PC-9 (cell line): ENCODE data around the gene COP1. TPM values are rescaled to one million over a fixed set of nuclear protein-coding genes. Genes with fewer than 3 reads are reported as not detected.

ENCODE experiments used
- BruUV-seq: library from RNA; stranded (reverse); fragments of 400-500 nt; replicated peaks from 2 replicates; lab custom pipeline; 2021; lab: Mats Ljungman, UMichigan
- CTCF ChIA-PET: fragments of 300-600 bp; sonication (Branson Sonifier 250); formaldehyde crosslinking; loops from one replicate; lab custom pipeline; 2022; ENCODE audit warnings: antibody characterized with exemption; lab: Charles Lee
- POLR2A ChIA-PET: fragments of 300-600 bp; sonication (Branson Sonifier 250); formaldehyde crosslinking; loops from one replicate; lab custom pipeline; 2022; ENCODE audit warnings: antibody characterized with exemption; ENCODE audit not compliant: unreplicated experiment; lab: Charles Lee
- DNase-seq, 2 experiments: peaks; one replicate each; pipeline versions ENCODE4 v3.0.0 to v3.0.0-alpha.2; 2015 to 2022; ENCODE audit warnings: mixed read lengths in 1 of 2
- H2AFZ ChIP-seq: fragments of 200-600 bp; sonication (generic); 2 replicates; pipeline ENCODE4 v1.8.1; 2017; ENCODE audit warnings: antibody characterized with exemption
- H3F3A ChIP-seq: fragments of 200-600 bp; sonication (generic); 2 replicates; pipeline ENCODE4 v1.8.1; 2017; ENCODE audit warnings: antibody characterized with exemption, mild to moderate bottlenecking, low read depth; ENCODE audit not compliant: insufficient read depth
- H3K27ac ChIP-seq: fragments of 200-600 bp; sonication (generic); 2 replicates; pipeline ENCODE4 v1.6.1; 2016; ENCODE audit warnings: mixed run types
- H3K27me3 ChIP-seq: fragments of 200-600 bp; sonication (generic); 2 replicates; pipeline ENCODE4 v1.6.1; 2016; ENCODE audit warnings: low read depth, mixed run types; ENCODE audit not compliant: insufficient read depth
- H3K36me3 ChIP-seq: fragments of 200-600 bp; sonication (generic); 2 replicates; pipeline ENCODE4 v1.6.1; 2016; ENCODE audit warnings: low read depth, mixed run types
- H3K4me1 ChIP-seq: fragments of 200-600 bp; sonication (generic); replicated peaks from 2 replicates; pipeline ENCODE4 v1.6.1; 2016; ENCODE audit warnings: mixed run types; ENCODE audit not compliant: insufficient read depth
- H3K4me2 ChIP-seq: fragments of 200-600 bp; sonication (generic); 2 replicates; pipeline ENCODE4 v1.6.1; 2017; ENCODE audit warnings: mixed run types
- H3K4me3 ChIP-seq: fragments of 200-600 bp; sonication (generic); 2 replicates; pipeline ENCODE4 v1.6.1; 2016; ENCODE audit warnings: mixed run types
- H3K79me2 ChIP-seq: fragments of 200-600 bp; sonication (generic); 2 replicates; pipeline ENCODE4 v1.6.1; 2017; ENCODE audit warnings: low read depth, mixed run types
- H3K9me2 ChIP-seq: fragments of 200-600 bp; sonication (generic); 2 replicates; pipeline ENCODE4 v1.8.1; 2017; ENCODE audit warnings: mild to moderate bottlenecking; ENCODE audit not compliant: insufficient read depth
- H3K9me3 ChIP-seq: fragments of 200-600 bp; sonication (generic); 2 replicates; pipeline ENCODE4 v1.8.1; 2016; ENCODE audit warnings: low read depth; ENCODE audit not compliant: insufficient read depth
- H4K20me1 ChIP-seq: fragments of 200-600 bp; sonication (generic); 2 replicates; pipeline ENCODE4 v1.8.1; 2017; ENCODE audit not compliant: insufficient read depth
- EZH2 ChIP-seq: fragments of 200-600 bp; sonication (generic); IDR thresholded peaks from 2 replicates; pipeline ENCODE4 v1.8.0; 2017; ENCODE audit warnings: antibody characterized with exemption, low read depth
- intact Hi-C: fragments of 100-400 bp; cut with micrococcal nuclease; formaldehyde crosslinking; loops from one replicate; pipeline ENCODE4 v1.10.0; 2022; ENCODE audit not compliant: unreplicated experiment
- total RNA-seq: library from RNA; stranded (reverse); gene quantifications from 2 replicates; pipeline ENCODE4 v1.2.3, GENCODE V29; 2021
- TF ChIP-seq, protein P1 (sequence below): fragments of 200-600 bp; sonication (generic); conservative IDR thresholded peaks from 2 replicates; pipeline ENCODE4 v1.6.1; 2017; ENCODE audit warnings: mixed run types, antibody characterized with exemption, mild to moderate bottlenecking, moderate library complexity

COP1 gene
- total RNA-seq, 1 experiment from 2014 or later, result 38.0 TPM

DNA sequence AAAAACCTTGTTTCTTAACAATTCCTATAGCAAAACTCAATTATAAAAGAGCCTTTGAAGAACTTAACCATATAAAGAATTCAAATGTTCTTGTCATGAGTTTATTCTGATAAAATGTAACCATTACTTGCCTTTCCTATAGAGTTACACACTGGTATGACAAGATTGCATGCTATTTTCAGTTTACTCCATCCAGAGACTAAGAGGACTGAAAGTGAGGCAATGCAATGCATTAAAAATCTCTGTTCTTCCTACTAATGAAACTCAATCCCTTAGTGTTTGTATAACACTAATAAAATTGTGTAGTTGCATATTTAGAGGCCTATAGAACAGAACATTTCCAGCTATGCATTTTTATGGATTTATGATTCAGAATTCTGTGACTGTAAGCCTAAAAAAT lies 88.1 kb downstream of the COP1 start:
- Histone ChIP-seq H3K9me2 (no peaks in the 10 kb centered on the region), H3K4me1 (no peaks in the 10 kb centered on the region), H3F3A (no peaks in the 10 kb centered on the region), H3K9me3 (peaks cover 6% of the 10 kb centered on the region), H3K27ac (no peak overlapping the region), H3K4me2 (no peak overlapping the region), H3K27me3 (no peaks in the 10 kb centered on the region), H4K20me1 (no peaks in the 10 kb centered on the region; the same call in 1 of the 2 replicates), H3K79me2 (peaks cover 3% of the 10 kb centered on the region; the same call in 1 of the 2 replicates), H2AFZ (no peak overlapping the region), H3K4me3 (no peak overlapping the region), H3K36me3 (peaks cover 8% of the 10 kb centered on the region; the same call in 1 of the 2 replicates)
- intact Hi-C loops, result no loop called here
- ChIA-PET CTCF (no interaction called here), POLR2A (no interaction called here)
- no peak for TF ChIP-seq EZH2
- TF ChIP-seq, protein P1, sequence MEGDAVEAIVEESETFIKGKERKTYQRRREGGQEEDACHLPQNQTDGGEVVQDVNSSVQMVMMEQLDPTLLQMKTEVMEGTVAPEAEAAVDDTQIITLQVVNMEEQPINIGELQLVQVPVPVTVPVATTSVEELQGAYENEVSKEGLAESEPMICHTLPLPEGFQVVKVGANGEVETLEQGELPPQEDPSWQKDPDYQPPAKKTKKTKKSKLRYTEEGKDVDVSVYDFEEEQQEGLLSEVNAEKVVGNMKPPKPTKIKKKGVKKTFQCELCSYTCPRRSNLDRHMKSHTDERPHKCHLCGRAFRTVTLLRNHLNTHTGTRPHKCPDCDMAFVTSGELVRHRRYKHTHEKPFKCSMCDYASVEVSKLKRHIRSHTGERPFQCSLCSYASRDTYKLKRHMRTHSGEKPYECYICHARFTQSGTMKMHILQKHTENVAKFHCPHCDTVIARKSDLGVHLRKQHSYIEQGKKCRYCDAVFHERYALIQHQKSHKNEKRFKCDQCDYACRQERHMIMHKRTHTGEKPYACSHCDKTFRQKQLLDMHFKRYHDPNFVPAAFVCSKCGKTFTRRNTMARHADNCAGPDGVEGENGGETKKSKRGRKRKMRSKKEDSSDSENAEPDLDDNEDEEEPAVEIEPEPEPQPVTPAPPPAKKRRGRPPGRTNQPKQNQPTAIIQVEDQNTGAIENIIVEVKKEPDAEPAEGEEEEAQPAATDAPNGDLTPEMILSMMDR, result no peak
- DNase-seq, result no peak
- no TSS peak for BruUV-seq

DNA sequence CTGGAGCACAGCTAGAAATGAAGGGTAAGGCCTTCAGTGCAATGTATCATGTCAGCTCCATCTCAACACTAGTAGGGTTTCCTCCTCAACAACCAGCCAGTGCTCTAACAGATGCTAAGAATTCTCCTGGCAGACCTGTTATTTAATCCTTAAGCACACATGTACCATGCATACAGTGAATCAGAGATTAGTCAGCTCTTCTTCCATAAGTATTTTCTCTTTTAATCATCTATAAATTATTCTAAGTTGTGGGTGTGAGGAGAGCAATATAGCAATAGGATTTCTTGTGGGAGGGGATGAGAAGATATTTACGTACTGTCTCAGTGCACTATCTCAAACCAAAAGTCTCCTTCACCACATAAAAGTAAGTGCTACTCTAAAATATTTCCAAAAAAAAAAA lies 95.3 kb downstream of the COP1 start:
- no peak overlapping the region for H3K4me2 ChIP-seq
- H3K9me2 ChIP-seq, result no peaks in the 10 kb centered on the region
- no peaks in the 10 kb centered on the region for H3K36me3 ChIP-seq
- no peaks in the 10 kb centered on the region for H3K27me3 ChIP-seq
- no peak overlapping the region for H3K27ac ChIP-seq
- no peak overlapping the region for H2AFZ ChIP-seq
- POLR2A ChIA-PET, result no interaction called here
- H3F3A ChIP-seq, result no peaks in the 10 kb centered on the region
- no peak for TF ChIP-seq EZH2
- TF ChIP-seq, protein P1, result no peak
- H4K20me1 ChIP-seq, result peaks cover 11% of the 10 kb centered on the region; the same call in 1 of the 2 replicates
- no peak overlapping the region for H3K4me3 ChIP-seq
- intact Hi-C loops, result no loop called here
- no peaks in the 10 kb centered on the region for H3K9me3 ChIP-seq
- CTCF ChIA-PET, result interaction anchor here (0.6 kb wide), 1 partner anchor 131 kb away, joined by 4 read pairs; no protein-coding TSS in a partner anchor
- no TSS peak for BruUV-seq
- no peak for DNase-seq
- H3K79me2 ChIP-seq, result no peaks in the 10 kb centered on the region
- H3K4me1 ChIP-seq, result no peaks in the 10 kb centered on the region

DNA sequence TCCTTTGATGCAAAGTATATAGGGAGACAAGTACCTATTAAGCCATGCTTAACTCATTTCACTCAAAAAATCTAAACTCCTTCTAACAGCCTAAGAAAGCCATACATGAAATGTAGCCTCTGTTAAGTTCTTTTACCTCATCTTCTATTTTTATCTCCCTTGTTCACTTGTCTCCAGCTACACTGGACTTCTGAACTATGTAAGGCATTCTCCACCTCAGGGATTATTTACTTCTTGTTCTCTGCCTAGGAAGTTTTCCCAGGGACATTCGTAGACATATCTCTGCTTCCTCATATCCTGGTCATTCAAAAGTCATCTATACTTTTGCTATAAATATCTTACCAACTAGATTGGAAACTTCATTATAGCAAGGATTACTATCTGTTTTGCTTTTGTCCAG lies 96.9 kb downstream of the COP1 start:
- H3K79me2 ChIP-seq, result no peaks in the 10 kb centered on the region
- H3K27ac ChIP-seq, result no peak overlapping the region
- TF ChIP-seq, protein P1, result no peak
- no peak for TF ChIP-seq EZH2
- no peak overlapping the region for H3K4me3 ChIP-seq
- ChIA-PET POLR2A (interaction anchor here (0.6 kb wide), 1 partner anchor 15 kb away, joined by 4 read pairs; no protein-coding TSS in a partner anchor), CTCF (no interaction called here)
- no peaks in the 10 kb centered on the region for H3F3A ChIP-seq
- no peak overlapping the region for H3K4me2 ChIP-seq
- 0 out of 2 replicates have a peak, but pooled peaks cover 7% of the 10 kb centered on the region for H3K36me3 ChIP-seq
- no peak overlapping the region for H2AFZ ChIP-seq
- no peak for DNase-seq
- no peaks in the 10 kb centered on the region for H3K27me3 ChIP-seq
- intact Hi-C loops, result no loop called here
- BruUV-seq, result no TSS peak
- H3K4me1 ChIP-seq, result no peaks in the 10 kb centered on the region
- H4K20me1 ChIP-seq, result peaks cover 11% of the 10 kb centered on the region; the same call in 1 of the 2 replicates
- H3K9me2 ChIP-seq, result 0 out of 2 replicates have a peak, but pooled peaks cover 4% of the 10 kb centered on the region
- H3K9me3 ChIP-seq, result no peaks in the 10 kb centered on the region
